NB4 (cell line): ENCODE results near the gene USP3.
"Not testable (repeated sequence)": the region's sequence is repeated elsewhere in the genome, so short reads cannot be mapped to it uniquely, and the experiment has no call there.

ENCODE experiments used
- DNase-seq: peaks from one replicate; pipeline ENCODE4 v3.0.0; 2010; ENCODE audit warnings: low read depth
- H3K4me3 ChIP-seq: one replicate; pipeline ENCODE4 v1.5.1; 2011; ENCODE audit warnings: mild to moderate bottlenecking, low read depth, low read length, moderate library complexity
- MYC ChIP-seq: IDR thresholded peaks from 2 replicates; pipeline ENCODE4 v1.6.1; 2011; ENCODE audit warnings: low read depth, low read length
- POLR2A ChIP-seq: IDR thresholded peaks from 2 replicates; pipeline ENCODE4 v1.6.1; 2011; ENCODE audit warnings: mild to moderate bottlenecking; ENCODE audit not compliant: insufficient read length; ENCODE audit errors: extremely low read depth
- TF ChIP-seq, protein P1 (sequence below): IDR thresholded peaks from one replicate; pipeline ENCODE4 v1.5.1; 2012; ENCODE audit warnings: low read depth, low read length
- TF ChIP-seq, protein P2 (sequence below): IDR thresholded peaks from 2 replicates; pipeline ENCODE4 v1.6.1; 2011; ENCODE audit warnings: low read depth, low read length

USP3 gene

DNA sequence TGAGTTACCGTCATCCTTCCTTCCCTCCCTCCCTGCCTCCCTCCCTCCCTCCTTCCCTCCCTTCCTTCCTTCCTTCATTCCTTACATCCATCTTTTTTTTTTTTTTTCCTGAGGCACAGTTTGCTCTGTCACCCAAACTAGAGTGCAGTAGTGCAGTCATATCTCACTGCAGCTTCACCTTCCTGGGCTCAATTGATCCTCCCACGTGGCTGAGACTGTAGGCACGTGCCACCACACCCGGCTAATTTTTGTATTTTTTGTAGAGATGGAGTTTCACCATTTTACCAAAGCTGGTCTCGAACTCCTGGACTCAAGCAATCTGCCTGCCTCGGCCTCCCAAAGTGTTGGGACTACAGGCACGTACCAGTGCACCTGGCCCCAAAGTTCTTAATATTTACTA lies 25.8 kb downstream of the USP3 start:
- no peak overlapping the region for H3K4me3 ChIP-seq
- TF ChIP-seq POLR2A: no peak
- TF ChIP-seq, protein P1, sequence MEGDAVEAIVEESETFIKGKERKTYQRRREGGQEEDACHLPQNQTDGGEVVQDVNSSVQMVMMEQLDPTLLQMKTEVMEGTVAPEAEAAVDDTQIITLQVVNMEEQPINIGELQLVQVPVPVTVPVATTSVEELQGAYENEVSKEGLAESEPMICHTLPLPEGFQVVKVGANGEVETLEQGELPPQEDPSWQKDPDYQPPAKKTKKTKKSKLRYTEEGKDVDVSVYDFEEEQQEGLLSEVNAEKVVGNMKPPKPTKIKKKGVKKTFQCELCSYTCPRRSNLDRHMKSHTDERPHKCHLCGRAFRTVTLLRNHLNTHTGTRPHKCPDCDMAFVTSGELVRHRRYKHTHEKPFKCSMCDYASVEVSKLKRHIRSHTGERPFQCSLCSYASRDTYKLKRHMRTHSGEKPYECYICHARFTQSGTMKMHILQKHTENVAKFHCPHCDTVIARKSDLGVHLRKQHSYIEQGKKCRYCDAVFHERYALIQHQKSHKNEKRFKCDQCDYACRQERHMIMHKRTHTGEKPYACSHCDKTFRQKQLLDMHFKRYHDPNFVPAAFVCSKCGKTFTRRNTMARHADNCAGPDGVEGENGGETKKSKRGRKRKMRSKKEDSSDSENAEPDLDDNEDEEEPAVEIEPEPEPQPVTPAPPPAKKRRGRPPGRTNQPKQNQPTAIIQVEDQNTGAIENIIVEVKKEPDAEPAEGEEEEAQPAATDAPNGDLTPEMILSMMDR: no peak
- no peak for TF ChIP-seq MYC
- TF ChIP-seq, protein P2, sequence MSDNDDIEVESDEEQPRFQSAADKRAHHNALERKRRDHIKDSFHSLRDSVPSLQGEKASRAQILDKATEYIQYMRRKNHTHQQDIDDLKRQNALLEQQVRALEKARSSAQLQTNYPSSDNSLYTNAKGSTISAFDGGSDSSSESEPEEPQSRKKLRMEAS: no peak

DNA sequence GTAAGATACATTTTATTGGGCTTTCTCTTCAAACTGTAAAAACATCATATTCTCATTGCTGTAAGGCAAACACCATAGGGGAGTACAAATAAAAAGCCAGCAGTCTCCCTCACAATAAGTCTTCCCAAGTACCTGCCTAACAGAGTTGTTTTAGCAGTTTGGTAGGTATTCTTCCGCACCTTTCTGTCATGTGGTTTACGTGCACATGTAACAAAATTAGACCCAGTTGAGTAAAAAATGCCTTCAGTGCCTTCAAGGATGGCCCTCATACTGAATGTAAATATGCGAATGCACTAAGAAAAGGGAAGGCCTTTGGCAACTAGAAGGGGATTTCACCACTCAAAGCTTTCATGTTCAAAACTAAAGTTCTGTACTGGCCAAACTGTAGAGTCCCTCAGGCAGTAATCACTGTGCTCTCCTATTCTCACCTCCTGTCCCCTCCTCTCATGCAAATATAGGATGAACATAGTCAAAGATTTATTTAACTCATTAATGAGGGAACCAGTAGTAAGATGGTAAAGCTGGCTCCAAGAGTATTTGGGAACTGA lies 26.4 kb downstream of the USP3 start:
- no peak overlapping the region for H3K4me3 ChIP-seq
- no peak for DNase-seq
- TF ChIP-seq MYC (no peak), POLR2A (no peak)
- TF ChIP-seq, protein P2: no peak
- TF ChIP-seq, protein P1: no peak

More for the DNA sequence above, 25.8 kb downstream of the USP3 start:
- no peak for DNase-seq

DNA sequence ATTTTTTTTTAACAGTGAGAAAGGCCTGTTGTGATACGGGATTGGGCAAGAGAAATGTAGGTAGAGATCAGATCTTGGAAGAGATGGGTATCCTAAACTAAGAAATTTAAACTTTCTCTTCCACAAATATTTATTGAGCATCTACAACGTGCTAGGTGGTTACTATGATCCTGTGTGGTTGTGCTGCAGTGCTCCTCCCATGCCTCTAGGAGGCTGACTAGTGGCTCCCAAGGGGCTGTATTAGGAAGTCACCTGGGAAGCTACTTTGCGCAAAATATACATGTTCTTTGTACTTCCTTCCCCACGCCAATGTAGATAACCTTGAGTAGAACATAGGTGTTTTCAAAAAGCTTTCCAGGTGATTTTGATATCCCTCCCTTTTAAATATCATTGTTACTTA lies 27.2 kb downstream of the USP3 start:
- DNase-seq: peak; percentile 29
- TF ChIP-seq, protein P1: peak; percentile 38
- TF ChIP-seq POLR2A (no peak), MYC (no peak)
- H3K4me3 ChIP-seq: no peak overlapping the region

DNA sequence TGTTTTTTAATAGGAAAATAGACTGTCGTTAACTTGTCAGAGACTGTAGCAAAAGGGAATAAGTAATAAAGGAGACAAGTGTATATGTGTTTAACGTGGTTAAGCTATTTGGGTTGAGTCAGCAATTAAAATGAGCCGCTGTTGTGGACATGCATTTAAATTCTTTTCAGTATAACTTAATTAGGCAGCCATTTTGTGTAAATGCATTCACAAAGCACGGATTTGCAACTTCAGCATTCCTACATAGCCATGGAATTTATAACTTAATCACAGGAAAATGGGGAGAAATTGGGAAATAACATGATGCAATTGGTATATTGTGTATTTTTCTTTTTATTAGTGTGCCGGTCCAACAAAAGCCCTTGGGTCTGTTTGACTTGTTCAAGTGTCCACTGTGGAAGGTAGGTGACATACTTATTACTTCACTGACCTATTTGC lies 27.9 kb downstream of the USP3 start:
- TF ChIP-seq POLR2A (no peak), MYC (no peak)
- TF ChIP-seq, protein P1: no peak
- TF ChIP-seq, protein P2: no peak
- DNase-seq: no peak
- H3K4me3 ChIP-seq: no peak overlapping the region

DNA sequence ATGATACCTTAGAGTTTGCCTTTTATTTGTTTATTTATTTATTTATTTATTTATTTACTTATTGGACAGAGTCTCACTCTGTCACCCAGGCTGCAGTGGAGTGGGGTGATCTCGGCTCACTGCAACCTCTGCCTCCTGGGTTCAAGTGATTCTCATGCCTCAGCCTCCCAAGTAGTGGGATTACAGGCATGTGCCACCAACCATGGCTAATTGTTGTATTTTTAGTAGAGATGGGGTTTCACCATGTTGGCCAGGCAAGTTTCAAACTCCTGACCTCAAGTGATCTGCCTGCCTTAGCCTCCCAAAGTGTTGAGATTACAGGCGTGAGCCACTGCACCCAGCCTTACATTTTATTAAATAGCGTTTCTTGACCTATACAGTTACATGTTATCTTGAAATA lies 30.5 kb downstream of the USP3 start:
- not testable (repeated sequence) for H3K4me3 ChIP-seq, DNase-seq

DNA sequence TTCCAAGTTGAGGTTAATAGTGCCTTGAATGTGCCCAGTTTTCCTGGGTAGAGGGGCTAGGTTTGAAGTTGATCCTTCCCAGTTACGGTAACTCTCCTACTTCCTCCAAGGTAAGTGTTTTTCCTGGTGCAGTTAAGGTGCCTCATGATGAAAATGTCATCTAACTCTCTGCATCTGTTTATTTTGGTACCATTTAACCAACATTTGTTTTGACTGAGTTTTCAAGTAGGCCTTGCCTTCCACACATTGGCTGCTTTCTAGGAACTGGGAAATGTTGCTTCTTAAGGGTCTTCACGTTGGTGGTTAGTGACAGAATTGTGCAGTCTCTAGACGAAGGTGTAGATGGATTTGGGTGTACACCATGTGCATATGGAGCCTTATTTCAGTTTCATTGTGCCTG lies 31.3 kb downstream of the USP3 start:
- TF ChIP-seq MYC (no peak), POLR2A (no peak)
- TF ChIP-seq, protein P1: no peak
- TF ChIP-seq, protein P2: no peak
- DNase-seq: no peak
- no peak overlapping the region for H3K4me3 ChIP-seq
